Transverse colon (tissue), 4 donors: ENCODE results near the gene CFAP299. TPM values are rescaled to one million over a fixed set of nuclear protein-coding genes. Genes with fewer than 3 reads are reported as not detected.

Experiments used
- DNase-seq: peaks from one replicate; pipeline ENCODE4 v3.0.0-alpha.2; 2019
- H3K27ac ChIP-seq, 4 donors: fragments of 200-600 bp; sonication (generic); 2 replicates each; pipeline ENCODE4 v1.5.1; 2016 to 2018; ENCODE audit warnings: inconsistent platforms in 4 of 4
- H3K27me3 ChIP-seq: fragments of 200-600 bp; sonication (generic); 2 replicates; pipeline ENCODE4 v1.5.1; 2017; ENCODE audit warnings: inconsistent platforms
- H3K36me3 ChIP-seq, 4 donors: fragments of 200-600 bp; sonication (generic); 2 replicates each; pipeline ENCODE4 v1.5.1; 2017 to 2019; ENCODE audit warnings: inconsistent platforms in 4 of 4
- H3K4me1 ChIP-seq, 4 donors: fragments of 200-600 bp; sonication (generic); 2 replicates each; pipeline ENCODE4 v1.5.1; 2017 to 2020; ENCODE audit warnings: inconsistent platforms in 4 of 4
- H3K4me3 ChIP-seq, 4 donors: fragments of 200-600 bp; sonication (generic); 1 replicate in 1 of 4; 2 replicates in 3 of 4; pipeline versions ENCODE4 v1.5.1 to v1.6.1; 2017 to 2019; ENCODE audit warnings: inconsistent platforms in 4 of 4
- H3K9me3 ChIP-seq, 2 donors: fragments of 200-600 bp; sonication (generic); 2 replicates each; pipeline ENCODE4 v1.5.1; 2017 to 2019; ENCODE audit warnings: inconsistent platforms in 2 of 2
- CTCF ChIP-seq, 5 experiments: fragments of 200-600 bp in 3 of 5; fragments of 450-650 bp in 2 of 5; sonication (generic) in 3 of 5; IDR thresholded peaks; 1 replicate in 2 of 5; 2 replicates in 3 of 5; pipeline ENCODE4 v1.5.1; 2016 to 2017; ENCODE audit warnings: antibody characterized with exemption in 5 of 5, inconsistent platforms in 3 of 5, mild to moderate bottlenecking in 2 of 5, moderate library complexity in 1 of 5
- EP300 ChIP-seq: sonication (generic); formaldehyde crosslinking; IDR thresholded peaks from one replicate; pipeline ENCODE4 v1.6.1; 2017; ENCODE audit warnings: antibody characterized with exemption, low read depth
- POLR2A ChIP-seq: fragments of 450-650 bp; IDR thresholded peaks from one replicate; pipeline ENCODE4 v1.6.1; 2016; ENCODE audit warnings: antibody characterized with exemption, mild to moderate bottlenecking, moderate library complexity
- POLR2AphosphoS5 ChIP-seq, 3 donors: sonication (generic); formaldehyde crosslinking; IDR thresholded peaks; one replicate each; pipeline ENCODE4 v1.6.1; 2016; ENCODE audit warnings: antibody characterized with exemption in 3 of 3
- WGBS, 2 donors: methylation state at CpG; one replicate each; pipeline ENCODE4 v1.1.5; 2018; ENCODE audit warnings: low coverage in 1 of 2; 5-methylcytosine and 5-hydroxymethylcytosine counted together
- in situ Hi-C, 4 donors: fragments of 200-750 bp; cut with MboI; loops; one replicate each; pipeline versions ENCODE4 v1.15.0 to v1.15.1; 2017; ENCODE audit warnings: low sequenced_read_pairs in 3 of 4, low pct_ligation_motif_present in 1 of 4, low pct_unique_long_range_greater_than_20kb in 1 of 4
- intact Hi-C: fragments of 100-400 bp; cut with DNase I; formaldehyde crosslinking; loops from one replicate; pipeline ENCODE4 v1.15.1; 2023; ENCODE audit warnings: low total_unique reads
- total RNA-seq, 4 donors: library from RNA; depleted of rRNA; stranded (reverse); fragments of >200 nt; gene quantifications; one replicate each; pipeline ENCODE4 v1.1.0, GENCODE V29; 2016

CFAP299 gene
- total RNA-seq, 4 donors from 2014 or later, result not detected

DNA sequence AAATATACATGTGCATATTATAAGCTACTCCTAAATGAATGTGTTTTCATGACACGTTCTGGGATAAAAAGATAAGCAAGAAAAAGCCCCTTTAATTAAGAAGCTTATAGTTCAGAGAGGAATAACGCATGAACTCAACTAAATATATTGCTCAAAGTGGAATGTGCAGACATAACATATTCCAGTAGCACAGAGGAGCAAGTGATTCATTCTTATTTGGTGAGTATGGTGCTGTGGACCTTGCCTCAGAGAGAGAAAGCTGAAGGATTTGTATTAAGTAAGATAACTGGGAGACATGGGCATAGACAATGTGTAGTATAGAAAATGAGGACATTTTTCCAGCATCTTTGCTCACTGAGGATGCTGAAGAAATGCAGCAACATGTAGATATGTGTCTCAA is 76.8 kb downstream of the CFAP299 start:
- DNase-seq, result no peak
- WGBS, 2 donors, result 75 to 83% methylated on average over 2 of the region's 2 CpGs
- intact Hi-C loops (no loop called here), in situ Hi-C loops (no loop called here)
- Histone ChIP-seq H3K9me3 (no peaks in the 10 kb centered on the region), H3K27ac (no peak overlapping the region), H3K4me3 (no peak overlapping the region), H3K27me3 (no peaks in the 10 kb centered on the region), H3K4me1 (no peaks in the 10 kb centered on the region), H3K36me3 (no peaks in the 10 kb centered on the region)
- TF ChIP-seq CTCF (IDR thresholded peaks at IDR 0.05), result no peak
- TF ChIP-seq POLR2A, result no peak
- no peak for TF ChIP-seq EP300
- no peak for TF ChIP-seq POLR2AphosphoS5 (IDR thresholded peaks at IDR 0.05)

GRCh38 chr4:80413086-80413485 is 77.6 kb downstream of the CFAP299 start:
- no peaks in the 10 kb centered on the region for H3K9me3 ChIP-seq
- in situ Hi-C loops (no loop called here), intact Hi-C loops (no loop called here)
- no peak overlapping the region for H3K27ac ChIP-seq
- TF ChIP-seq EP300 (no peak), POLR2A (no peak), POLR2AphosphoS5 (IDR thresholded peaks at IDR 0.05) (no peak), CTCF (IDR thresholded peaks at IDR 0.05) (no peak)
- DNase-seq, result no peak
- 13 to 22% methylated on average over 2 of the region's 2 CpGs for WGBS, 2 donors
- no peaks in the 10 kb centered on the region for H3K36me3 ChIP-seq
- no peak overlapping the region for H3K4me3 ChIP-seq
- H3K27me3 ChIP-seq, result no peaks in the 10 kb centered on the region
- no peaks in the 10 kb centered on the region for H3K4me1 ChIP-seq

DNA sequence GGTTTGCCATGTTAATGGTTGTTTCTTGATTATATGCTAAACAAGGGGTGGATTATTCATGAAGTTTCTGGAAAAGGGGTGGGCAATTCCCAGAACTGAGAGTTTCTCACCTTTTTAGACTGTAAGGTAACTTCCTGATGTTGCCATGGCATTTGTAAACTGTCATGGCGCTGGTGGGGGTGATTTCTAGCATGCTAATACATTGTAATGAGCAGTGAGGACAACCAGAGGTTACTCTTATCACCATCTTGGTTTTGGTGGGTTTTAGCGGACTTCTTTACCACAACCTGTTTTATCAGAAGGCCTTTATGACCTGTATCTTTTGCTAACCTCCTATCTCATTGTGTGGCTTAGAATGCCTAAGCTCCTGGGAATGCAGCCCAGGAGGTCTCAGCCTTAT is 81.5 kb downstream of the CFAP299 start:
- H3K4me3 ChIP-seq, result no peak overlapping the region
- H3K27ac ChIP-seq, result no peak overlapping the region
- H3K9me3 ChIP-seq, result no peaks in the 10 kb centered on the region
- in situ Hi-C loops (no loop called here), intact Hi-C loops (no loop called here)
- TF ChIP-seq POLR2A (no peak), EP300 (no peak), POLR2AphosphoS5 (IDR thresholded peaks at IDR 0.05) (no peak), CTCF (IDR thresholded peaks at IDR 0.05) (no peak)
- no peaks in the 10 kb centered on the region for H3K4me1 ChIP-seq
- 88 to 100% methylated on average over 1 to 2 of the region's 2 CpGs for WGBS, 2 donors
- no peaks in the 10 kb centered on the region for H3K27me3 ChIP-seq
- no peak for DNase-seq
- H3K36me3 ChIP-seq, result no peaks in the 10 kb centered on the region

DNA sequence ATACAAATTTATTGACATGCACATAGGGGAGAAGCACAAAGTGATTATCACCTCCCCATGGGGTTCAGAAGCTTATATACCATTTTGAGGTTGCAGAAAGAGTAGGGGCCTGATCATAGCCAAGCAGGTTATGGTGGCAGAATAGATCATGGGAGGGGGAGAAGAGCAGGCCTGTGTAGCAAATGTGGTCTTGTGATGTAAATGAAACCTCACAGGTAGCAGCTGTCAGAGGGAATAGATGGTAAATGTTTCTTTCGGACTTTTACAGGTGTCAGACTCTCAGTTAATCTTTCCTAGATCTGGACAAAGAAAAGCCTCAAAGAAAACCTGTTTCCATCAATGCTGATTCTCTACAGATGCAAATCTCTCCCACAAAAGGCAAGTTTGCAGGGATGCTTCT is 84.4 kb downstream of the CFAP299 start:
- H3K27me3 ChIP-seq, result no peaks in the 10 kb centered on the region
- in situ Hi-C loops (no loop called here), intact Hi-C loops (no loop called here)
- 79 to 100% methylated on average over 1 of the region's 1 CpG for WGBS, 2 donors
- H3K27ac ChIP-seq, result no peak overlapping the region
- TF ChIP-seq EP300 (no peak), POLR2A (no peak), CTCF (IDR thresholded peaks at IDR 0.05) (no peak), POLR2AphosphoS5 (IDR thresholded peaks at IDR 0.05) (no peak)
- no peak overlapping the region for H3K4me3 ChIP-seq
- H3K4me1 ChIP-seq, result no peaks in the 10 kb centered on the region
- H3K36me3 ChIP-seq, result no peaks in the 10 kb centered on the region
- no peak for DNase-seq
- no peaks in the 10 kb centered on the region for H3K9me3 ChIP-seq
